ENCODE data around the gene KNOP1.

- TF ChIP-seq POLR2A (IDR thresholded peaks at IDR 0.05) = no peak
- TF ChIP-seq CTCF (IDR thresholded peaks at IDR 0.05) = no peak
These were observed 17.2 kb upstream of the KNOP1 start for GRCh38 chr16:19735074-19735867.

Measured in tibial nerve (tissue), 3 donors.